Measurements from ENCODE around the gene PFKFB3.

- TF ChIP-seq LEF1 (IDR thresholded peaks at IDR 0.05) = no peak
- TF ChIP-seq EZH2 (IDR thresholded peaks at IDR 0.05; ENCODE audit: borderline replicate concordance, low read depth, low read length) = no peak
- no peak for TF ChIP-seq ELF4 (CRISPR knock-in tag; IDR thresholded peaks at IDR 0.05)
- TF ChIP-seq ZNF124 (CRISPR knock-in tag; IDR thresholded peaks at IDR 0.05) = no peak
- TF ChIP-seq CREB1 (IDR thresholded peaks at IDR 0.05) = no peak
- TF ChIP-seq CREB1 (CRISPR knock-in tag; IDR thresholded peaks at IDR 0.05) = no peak
- TF ChIP-seq SMC3 (conservative IDR thresholded peaks at IDR 0.05; ENCODE audit: insufficient read depth, low read depth, low read length) = no peak
- no peak for TF ChIP-seq CTCF (IDR thresholded peaks at IDR 0.05 in 2 of 3, conservative IDR thresholded peaks at IDR 0.05 in 1 of 3; ENCODE audit: insufficient read depth in 2 of 3, low read depth in 1 of 3, low read length in 3 of 3)
- TF ChIP-seq POLR2A (conservative IDR thresholded peaks at IDR 0.05) = no peak
- TF ChIP-seq RFX7 (CRISPR knock-in tag; IDR thresholded peaks at IDR 0.05) = no peak
- no peak for TF ChIP-seq RBM14 (IDR thresholded peaks at IDR 0.05; ENCODE audit: borderline replicate concordance, insufficient read depth, low read depth, low read length)
- no peak for TF ChIP-seq SIN3B (IDR thresholded peaks at IDR 0.05; ENCODE audit: low read depth)
- no peak for TF ChIP-seq ZNF398 (CRISPR knock-in tag; IDR thresholded peaks at IDR 0.05)
- no peak for TF ChIP-seq DNMT1 (IDR thresholded peaks at IDR 0.05)
- TF ChIP-seq NRF1 (conservative IDR thresholded peaks at IDR 0.05 in 1 of 2, IDR thresholded peaks at IDR 0.05 in 1 of 2) = no peak
Observed at GRCh38 chr10:6179078-6179477, 23.7 kb upstream of the PFKFB3 start.
